Astrocyte (in vitro differentiated cells and primary cell): ENCODE data around the gene GLB1L3. TPM values are rescaled to one million over a fixed set of nuclear protein-coding genes. Genes with fewer than 3 reads are reported as not detected.

Experiments
- DNase-seq: peaks from one replicate; pipeline ENCODE4 v3.0.0-alpha.2; 2010; ENCODE audit warnings: low read depth
- FAIRE-seq: peaks from 2 replicates; lab custom pipeline; 2011; peaks lifted over from hg19 to GRCh38; lab: Jason Lieb, UNC
- H2AFZ ChIP-seq: 2 replicates; pipeline ENCODE4 v1.6.0; 2012; ENCODE audit warnings: low read depth, low read length, inconsistent platforms
- H3K27ac ChIP-seq: 2 replicates; pipeline ENCODE4 v1.5.1; 2011; ENCODE audit warnings: low read depth, low read length, inconsistent platforms
- H3K27me3 ChIP-seq: 2 replicates; pipeline ENCODE4 v1.6.0; 2011; ENCODE audit warnings: low read length, inconsistent platforms; ENCODE audit not compliant: insufficient read depth
- H3K36me3 ChIP-seq: 2 replicates; pipeline ENCODE4 v1.5.1; 2011; ENCODE audit warnings: low read length, inconsistent platforms; ENCODE audit not compliant: insufficient read depth
- H3K4me1 ChIP-seq: 2 replicates; pipeline ENCODE4 v1.5.1; 2011; ENCODE audit warnings: low read length, inconsistent platforms; ENCODE audit not compliant: insufficient read depth
- H3K4me2 ChIP-seq: 2 replicates; pipeline ENCODE4 v1.6.0; 2012; ENCODE audit warnings: low read length, inconsistent platforms
- H3K4me3 ChIP-seq: 2 replicates; pipeline ENCODE4 v1.5.1; 2011; ENCODE audit warnings: low read depth, mild to moderate bottlenecking, low read length, inconsistent platforms; ENCODE audit not compliant: insufficient read depth
- H3K79me2 ChIP-seq: 2 replicates; pipeline ENCODE4 v1.6.0; 2012; ENCODE audit warnings: mild to moderate bottlenecking, low read length, inconsistent platforms; ENCODE audit not compliant: insufficient read depth
- H3K9ac ChIP-seq: 2 replicates; pipeline ENCODE4 v1.6.0; 2012; ENCODE audit warnings: mild to moderate bottlenecking, low read length, inconsistent platforms
- H3K9me3 ChIP-seq: 2 replicates; pipeline ENCODE4 v1.5.1; 2012; ENCODE audit warnings: low read depth, mild to moderate bottlenecking, low read length, inconsistent platforms; ENCODE audit not compliant: insufficient read depth
- H4K20me1 ChIP-seq: 2 replicates; pipeline ENCODE4 v1.6.0; 2012; ENCODE audit warnings: low read length, inconsistent platforms; ENCODE audit not compliant: insufficient read depth
- H3K27ac Mint-ChIP-seq: one replicate; pipeline ENCODE4 v1.8.0; 2021; ENCODE audit warnings: mild to moderate bottlenecking, mixed read lengths; ENCODE audit not compliant: unreplicated experiment
- H3K27me3 Mint-ChIP-seq: one replicate; pipeline ENCODE4 v1.8.0; 2021; ENCODE audit warnings: low read depth, mixed read lengths; ENCODE audit not compliant: unreplicated experiment
- H3K36me3 Mint-ChIP-seq: one replicate; pipeline ENCODE4 v1.8.0; 2021; ENCODE audit warnings: low read depth, mixed read lengths; ENCODE audit not compliant: unreplicated experiment
- H3K4me1 Mint-ChIP-seq: one replicate; pipeline ENCODE4 v1.8.0; 2021; ENCODE audit warnings: low read depth, mixed read lengths; ENCODE audit not compliant: unreplicated experiment
- H3K4me3 Mint-ChIP-seq: one replicate; pipeline ENCODE4 v1.8.0; 2021; ENCODE audit warnings: mild to moderate bottlenecking, moderate library complexity, mixed read lengths; ENCODE audit not compliant: unreplicated experiment
- H3K9me3 Mint-ChIP-seq: one replicate; pipeline ENCODE4 v1.8.0; 2021; ENCODE audit warnings: mild to moderate bottlenecking, mixed read lengths; ENCODE audit not compliant: unreplicated experiment
- EZH2 ChIP-seq: IDR thresholded peaks from 2 replicates; pipeline ENCODE4 v1.6.1; 2012; ENCODE audit warnings: mild to moderate bottlenecking, low read length, inconsistent platforms; ENCODE audit not compliant: insufficient read depth
- total RNA-seq: library from RNA; stranded (reverse); gene quantifications from 2 replicates; pipeline ENCODE4 v1.2.1, GENCODE V29; 2021
- TF ChIP-seq, protein P1 (sequence below): IDR thresholded peaks from 2 replicates; pipeline ENCODE4 v1.5.1; 2011; ENCODE audit warnings: low read depth, mild to moderate bottlenecking, inconsistent platforms, low read length, moderate library complexity; ENCODE audit not compliant: insufficient read depth

Gene GLB1L3
- total RNA-seq, 1 donor from 2014 or later: 0.20 TPM

DNA sequence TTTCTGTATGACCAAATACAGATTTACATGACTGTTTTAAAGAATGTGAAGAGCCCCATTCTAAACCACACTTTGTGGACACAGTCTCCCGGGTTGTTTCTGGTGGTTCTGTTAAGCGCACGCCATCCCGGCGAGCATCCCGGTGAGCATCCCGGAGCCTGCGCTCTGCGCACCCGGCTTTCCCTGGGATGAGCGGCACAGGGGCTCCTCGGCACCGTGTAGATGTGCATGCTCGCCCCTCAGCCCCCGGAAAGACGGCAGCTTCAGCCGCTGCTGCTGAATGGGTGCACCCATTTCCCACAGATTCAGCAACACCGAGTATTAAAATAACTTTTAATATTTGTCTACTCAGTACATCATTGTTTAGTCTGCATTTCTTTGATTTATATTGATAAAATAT lies 91.6 kb downstream of the GLB1L3 start:
- Histone ChIP-seq H3K4me3 (no peak overlapping the region), H3K4me1 (no peaks in the 10 kb centered on the region), H2AFZ (no peak overlapping the region), H3K27ac (no peak overlapping the region), H3K9me3 (no peaks in the 10 kb centered on the region), H3K79me2 (no peaks in the 10 kb centered on the region), H3K9ac (no peak overlapping the region), H4K20me1 (no peaks in the 10 kb centered on the region), H3K27me3 (no peaks in the 10 kb centered on the region), H3K36me3 (no peaks in the 10 kb centered on the region), H3K4me2 (no peak overlapping the region)
- Mint-ChIP-seq H3K36me3 (no peaks in the 10 kb centered on the region), H3K4me1 (no peaks in the 10 kb centered on the region), H3K27ac (no peak overlapping the region), H3K27me3 (peaks cover 45% of the 10 kb centered on the region), H3K9me3 (no peaks in the 10 kb centered on the region), H3K4me3 (no peak overlapping the region)
- FAIRE-seq (no peak), DNase-seq (no peak)
- TF ChIP-seq, protein P1, sequence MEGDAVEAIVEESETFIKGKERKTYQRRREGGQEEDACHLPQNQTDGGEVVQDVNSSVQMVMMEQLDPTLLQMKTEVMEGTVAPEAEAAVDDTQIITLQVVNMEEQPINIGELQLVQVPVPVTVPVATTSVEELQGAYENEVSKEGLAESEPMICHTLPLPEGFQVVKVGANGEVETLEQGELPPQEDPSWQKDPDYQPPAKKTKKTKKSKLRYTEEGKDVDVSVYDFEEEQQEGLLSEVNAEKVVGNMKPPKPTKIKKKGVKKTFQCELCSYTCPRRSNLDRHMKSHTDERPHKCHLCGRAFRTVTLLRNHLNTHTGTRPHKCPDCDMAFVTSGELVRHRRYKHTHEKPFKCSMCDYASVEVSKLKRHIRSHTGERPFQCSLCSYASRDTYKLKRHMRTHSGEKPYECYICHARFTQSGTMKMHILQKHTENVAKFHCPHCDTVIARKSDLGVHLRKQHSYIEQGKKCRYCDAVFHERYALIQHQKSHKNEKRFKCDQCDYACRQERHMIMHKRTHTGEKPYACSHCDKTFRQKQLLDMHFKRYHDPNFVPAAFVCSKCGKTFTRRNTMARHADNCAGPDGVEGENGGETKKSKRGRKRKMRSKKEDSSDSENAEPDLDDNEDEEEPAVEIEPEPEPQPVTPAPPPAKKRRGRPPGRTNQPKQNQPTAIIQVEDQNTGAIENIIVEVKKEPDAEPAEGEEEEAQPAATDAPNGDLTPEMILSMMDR: no peak
- no peak for TF ChIP-seq EZH2

Other genes starting within 250 kb of the GLB1L3 start
- 88.3 and 88.4 TPM in 2 replicates for gene JAM3, start 207.3 kb upstream of the GLB1L3 start, total RNA-seq
- gene NCAPD3, start 52.4 kb upstream of the GLB1L3 start, total RNA-seq: 17.0 and 18.5 TPM in 2 replicates
- gene VPS26B, start 51.7 kb upstream of the GLB1L3 start, total RNA-seq: 46.6 and 47.8 TPM in 2 replicates
- 30.5 and 31.6 TPM in 2 replicates for gene THYN1, start 23.0 kb upstream of the GLB1L3 start, total RNA-seq
- gene ACAD8, start 22.8 kb upstream of the GLB1L3 start, total RNA-seq: 15.2 and 15.8 TPM in 2 replicates
- 2.8 and 3.0 TPM in 2 replicates for gene GLB1L2, start 55.6 kb downstream of the GLB1L3 start, total RNA-seq
- gene B3GAT1, start 135.9 kb downstream of the GLB1L3 start, total RNA-seq: 1.9 TPM in 2 replicates